GM19468 (cell line): Measurements from ENCODE around the gene MED4.

ENCODE experiments used
- ATAC-seq: cut with Tn5 transposase; IDR thresholded peaks from one replicate; pipeline ENCODE4 v1.9.1; 2021; ENCODE audit warnings: mild to moderate bottlenecking, moderate library complexity, moderate number of reproducible peaks; ENCODE audit not compliant: unreplicated experiment; ENCODE audit errors: extremely low read depth

The MED4 gene

GRCh38 chr13:48040896-48041295 is 54.0 kb downstream of the MED4 start:
- no peak for ATAC-seq

DNA sequence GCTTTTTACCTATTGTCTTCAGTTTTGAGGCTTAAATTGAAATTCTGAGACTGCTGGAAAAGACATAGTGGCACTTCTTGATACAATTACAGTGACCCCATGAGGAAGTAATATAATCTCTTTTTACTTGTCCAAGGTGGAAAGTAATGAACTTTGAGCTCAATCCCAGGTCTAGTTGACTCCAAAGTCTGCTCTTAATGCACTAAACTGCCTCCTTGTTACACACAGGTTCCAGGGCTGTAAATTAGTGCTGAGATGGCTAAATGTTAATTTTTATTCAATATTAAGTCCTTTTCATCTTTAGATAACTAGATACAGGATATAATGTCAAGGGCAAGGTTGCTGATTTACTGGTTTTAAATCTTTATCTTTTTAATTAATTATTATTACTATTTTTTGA is 54.9 kb downstream of the MED4 start:
- ATAC-seq, result no peak

DNA sequence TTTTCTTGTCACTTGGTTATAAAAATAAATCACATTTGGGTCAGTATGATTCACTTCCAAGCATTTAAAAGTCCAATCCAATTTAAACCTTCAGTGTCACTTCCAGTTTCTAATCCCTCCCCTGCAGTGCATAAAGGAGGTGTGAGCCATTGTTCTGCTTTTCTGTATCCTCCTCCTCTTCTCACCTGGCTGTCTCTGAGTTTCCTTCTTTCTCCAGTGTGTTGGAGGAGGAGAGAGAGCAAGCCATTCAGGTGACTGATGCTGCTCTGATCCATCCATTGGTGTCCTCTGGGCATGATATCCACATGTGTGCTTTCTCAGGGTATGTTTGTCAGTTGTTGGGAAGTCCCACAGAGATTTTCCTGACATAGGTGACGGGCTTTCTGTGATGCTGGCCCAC is 56.1 kb downstream of the MED4 start:
- ATAC-seq, result no peak

- ATAC-seq, result peak; percentile 93
Observed at GRCh38 chr13:48037346-48038173, 57.3 kb downstream of the MED4 start, which contains the start of gene NUDT15. Gene NUDT15, plus strand, starts transcription at chr13:48037726. Its CDS starts 21 bp downstream, at chr13:48037747.

DNA sequence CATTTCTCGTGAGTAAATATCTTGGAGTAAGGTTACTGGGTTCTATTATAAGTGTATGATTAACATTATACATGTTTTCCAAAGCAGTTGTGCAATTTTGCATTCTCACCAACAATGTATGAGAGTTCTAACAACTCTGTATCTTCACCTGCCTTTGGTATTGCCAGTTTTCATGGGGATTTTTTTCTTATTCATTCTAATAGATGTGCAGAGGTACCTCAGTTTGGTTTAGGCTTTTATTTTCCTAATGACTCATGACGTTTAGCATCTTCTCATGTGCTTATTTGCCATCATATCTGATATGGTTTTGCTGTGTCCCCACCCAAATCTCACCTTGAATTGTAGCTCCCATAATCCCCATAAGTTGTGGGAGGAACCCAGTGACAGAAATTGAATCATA is 65.0 kb downstream of the MED4 start:
- ATAC-seq, result no peak

GRCh38 chr13:48028066-48028465 is 66.8 kb downstream of the MED4 start:
- ATAC-seq, result no peak
